GM18867 (cell line): ENCODE measurements around the gene TAF10.

Experiments used
- ATAC-seq: cut with Tn5 transposase; IDR thresholded peaks from one replicate; pipeline ENCODE4 v1.9.1; 2021; ENCODE audit warnings: mild to moderate bottlenecking, moderate library complexity; ENCODE audit not compliant: unreplicated experiment

TAF10 gene

GRCh38 chr11:6609502-6610015 lies 2.5 kb downstream of the TAF10 start:
- ATAC-seq = no peak

DNA sequence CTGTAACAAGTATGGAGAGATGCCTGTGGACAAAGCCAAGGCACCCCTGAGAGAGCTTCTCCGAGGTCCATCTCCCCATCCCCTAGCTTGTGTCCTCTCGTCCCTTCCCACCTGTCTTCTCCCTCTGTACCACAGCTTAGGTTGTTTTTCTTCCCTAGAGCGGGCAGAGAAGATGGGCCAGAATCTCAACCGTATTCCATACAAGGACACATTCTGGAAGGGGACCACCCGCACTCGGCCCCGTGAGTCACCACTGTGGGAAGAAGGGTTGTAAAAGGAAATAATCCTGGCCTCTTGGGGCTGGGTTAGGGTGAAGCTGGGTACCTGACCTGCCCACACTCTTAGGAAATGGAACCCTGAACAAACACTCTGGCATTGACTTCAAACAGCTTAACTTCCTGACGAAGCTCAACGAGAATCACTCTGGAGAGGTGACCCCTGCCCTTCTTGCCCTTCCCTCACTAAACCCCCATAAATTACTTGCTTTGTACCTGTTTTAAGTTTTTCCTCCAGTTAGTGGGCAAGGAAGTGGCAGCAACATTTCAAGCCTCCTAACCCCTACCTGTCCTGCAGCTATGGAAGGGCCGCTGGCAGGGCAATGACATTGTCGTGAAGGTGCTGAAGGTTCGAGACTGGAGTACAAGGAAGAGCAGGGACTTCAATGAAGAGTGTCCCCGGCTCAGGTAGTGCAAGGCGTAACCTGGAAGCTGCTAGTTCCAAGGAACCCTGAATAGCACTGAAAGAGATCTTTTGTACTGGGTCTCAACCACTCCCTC lies 3.1 kb downstream of the TAF10 start:
- ATAC-seq = no peak

GRCh38 chr11:6608011-6608410 lies 4.0 kb downstream of the TAF10 start:
- no peak for ATAC-seq

DNA sequence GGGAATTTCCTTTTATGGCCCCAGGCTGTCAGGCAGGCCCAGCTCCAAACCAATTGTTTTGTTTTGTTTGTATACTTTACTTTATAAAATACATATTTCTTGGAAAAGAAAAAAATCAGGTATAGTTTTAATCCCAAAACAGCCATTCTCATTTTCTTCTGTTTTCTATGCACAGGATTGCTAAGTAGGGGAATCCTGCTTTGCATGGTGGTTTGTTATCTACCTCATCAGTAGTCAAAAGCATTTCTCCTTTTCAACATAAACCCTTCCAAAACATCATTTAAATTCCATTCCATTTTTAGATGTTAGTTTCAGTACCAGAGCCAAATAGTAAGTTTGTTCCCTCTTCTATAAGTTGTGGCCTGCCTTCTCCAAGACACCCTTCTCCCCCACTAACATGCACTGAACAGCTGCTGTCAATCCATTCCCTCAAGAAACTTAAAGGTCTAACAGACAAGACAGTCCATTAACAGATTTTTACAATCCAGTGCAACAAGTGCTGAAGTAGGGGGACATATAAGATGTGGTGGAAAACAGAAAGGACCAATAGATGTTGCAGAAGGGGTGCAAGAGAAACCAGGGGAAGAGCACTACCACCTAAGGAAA lies 4.7 kb downstream of the TAF10 start:
- no peak for ATAC-seq

DNA sequence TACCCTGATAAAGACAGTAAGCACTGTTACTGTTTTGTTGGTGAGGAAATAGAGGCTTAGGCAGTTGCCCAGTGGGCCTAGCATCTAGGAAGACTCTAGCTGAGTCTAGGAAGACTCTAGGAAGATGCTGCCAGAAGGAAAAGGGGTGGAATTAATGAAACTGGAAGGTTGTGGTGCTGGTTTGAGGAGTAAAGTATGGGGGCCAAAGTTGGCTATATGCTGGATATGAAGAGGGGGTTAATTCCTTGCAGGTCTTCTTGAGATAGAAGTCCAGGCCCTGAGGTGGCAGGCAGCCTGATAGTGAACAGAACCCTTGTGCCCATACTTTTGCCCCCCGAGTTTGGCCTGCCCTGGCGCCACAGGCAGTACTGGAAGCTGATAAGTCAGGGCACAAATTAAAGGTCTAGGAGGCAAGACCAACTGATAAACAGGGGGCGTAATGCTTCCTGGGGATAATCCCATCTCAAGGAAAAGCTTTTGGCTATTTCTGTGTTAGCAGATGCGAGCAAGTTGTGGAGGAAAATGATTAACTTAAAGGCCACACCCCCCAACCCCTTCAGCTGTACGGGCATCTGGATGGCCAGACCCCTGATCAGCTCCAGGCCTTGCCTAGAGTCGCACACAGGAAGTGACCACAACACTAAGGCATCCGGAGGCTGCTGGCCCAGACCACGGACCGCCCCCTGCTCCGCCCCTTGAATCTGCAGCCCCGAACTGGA lies 5.4 kb downstream of the TAF10 start:
- ATAC-seq = peak; percentile 31

DNA sequence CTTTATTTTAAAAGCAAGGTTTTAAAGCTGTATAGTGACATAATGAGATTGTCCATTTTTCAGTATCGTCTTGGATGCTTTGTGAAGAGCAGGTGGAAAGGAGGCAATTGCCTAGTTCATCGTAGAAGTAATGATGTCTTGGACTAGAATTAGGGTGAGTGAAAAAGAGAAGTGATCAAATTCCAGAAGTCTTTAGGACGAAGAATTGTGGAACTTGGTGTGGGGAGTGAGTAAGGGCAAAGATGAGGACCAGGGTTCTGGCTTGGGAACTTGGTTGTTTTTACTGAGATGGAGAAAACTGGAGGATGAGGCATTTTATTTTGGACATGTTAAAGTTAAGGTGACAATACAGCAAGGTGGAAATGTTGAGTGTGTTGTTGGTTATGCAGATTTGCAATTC lies 7.2 kb downstream of the TAF10 start:
- ATAC-seq = no peak

DNA sequence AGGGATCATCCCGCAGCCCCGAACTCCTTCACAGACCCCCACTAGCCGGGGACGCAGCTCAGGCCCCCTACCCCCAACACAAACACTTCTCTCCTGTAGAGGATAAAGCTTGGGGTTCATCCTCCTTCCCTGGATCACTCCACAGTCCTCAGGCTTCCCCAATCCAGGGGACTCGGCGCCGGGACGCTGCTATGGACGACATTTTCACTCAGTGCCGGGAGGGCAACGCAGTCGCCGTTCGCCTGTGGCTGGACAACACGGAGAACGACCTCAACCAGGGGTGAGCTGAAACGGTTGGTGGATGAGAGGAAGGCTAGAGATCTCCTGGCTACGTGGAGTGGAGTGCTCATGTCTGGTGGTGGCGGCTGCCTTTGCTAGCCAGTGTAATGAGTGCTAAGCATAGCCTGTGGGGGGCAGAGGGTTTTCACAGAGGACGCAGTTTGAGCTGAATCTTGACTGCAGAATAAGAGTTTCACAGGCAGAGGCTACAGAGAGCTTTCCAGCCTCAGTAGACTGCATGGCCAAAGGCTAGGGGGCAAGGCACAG lies 7.9 kb downstream of the TAF10 start:
- ATAC-seq = peak; percentile 40

- ATAC-seq = peak; percentile 81
Observed at GRCh38 chr11:6603287-6604080, 8.5 kb downstream of the TAF10 start, which contains the start of the genes ILK and RRP8. Gene ILK, plus strand, starts transcription at chr11:6603774. Its CDS starts 498 bp downstream, at chr11:6604272. Gene RRP8, minus strand, starts transcription at chr11:6603616. Its CDS starts 114 bp downstream, at chr11:6603502.

- no peak for ATAC-seq
Observed at GRCh38 chr11:6602096-6602940, 9.7 kb downstream of the TAF10 start.

DNA sequence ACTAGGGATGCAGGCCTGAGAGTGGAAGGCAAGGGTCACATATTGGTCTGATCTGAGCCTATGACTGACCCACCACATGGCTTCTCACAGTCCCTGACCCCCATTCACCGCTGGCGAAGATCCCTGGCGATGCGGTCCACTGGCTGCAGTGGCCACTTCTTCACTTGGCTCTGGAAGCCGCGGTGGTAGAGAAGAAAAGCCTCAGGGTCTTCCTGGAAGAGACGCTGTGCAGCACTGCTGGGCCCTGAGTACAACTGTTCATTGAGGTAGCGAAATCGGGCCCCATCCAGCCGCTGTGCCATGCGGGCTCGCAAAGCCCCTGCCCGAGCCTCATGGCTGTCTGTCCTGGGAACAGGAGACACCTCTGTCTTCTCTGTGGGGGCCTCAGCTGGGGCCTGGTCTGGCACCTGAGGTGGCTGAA lies 11.0 kb downstream of the TAF10 start:
- ATAC-seq = no peak

- no peak for ATAC-seq
Observed at GRCh38 chr11:6599881-6600390, 12.1 kb downstream of the TAF10 start.

- ATAC-seq = no peak
Observed at GRCh38 chr11:6599449-6599848, 12.6 kb downstream of the TAF10 start.

GRCh38 chr11:6598555-6598954 lies 13.5 kb downstream of the TAF10 start:
- no peak for ATAC-seq

- no peak for ATAC-seq
Observed at GRCh38 chr11:6596239-6596877, 15.7 kb downstream of the TAF10 start.

GRCh38 chr11:6594142-6594768 lies 17.8 kb downstream of the TAF10 start:
- ATAC-seq = no peak

GRCh38 chr11:6588018-6588417 lies 24.0 kb downstream of the TAF10 start:
- ATAC-seq = no peak

DNA sequence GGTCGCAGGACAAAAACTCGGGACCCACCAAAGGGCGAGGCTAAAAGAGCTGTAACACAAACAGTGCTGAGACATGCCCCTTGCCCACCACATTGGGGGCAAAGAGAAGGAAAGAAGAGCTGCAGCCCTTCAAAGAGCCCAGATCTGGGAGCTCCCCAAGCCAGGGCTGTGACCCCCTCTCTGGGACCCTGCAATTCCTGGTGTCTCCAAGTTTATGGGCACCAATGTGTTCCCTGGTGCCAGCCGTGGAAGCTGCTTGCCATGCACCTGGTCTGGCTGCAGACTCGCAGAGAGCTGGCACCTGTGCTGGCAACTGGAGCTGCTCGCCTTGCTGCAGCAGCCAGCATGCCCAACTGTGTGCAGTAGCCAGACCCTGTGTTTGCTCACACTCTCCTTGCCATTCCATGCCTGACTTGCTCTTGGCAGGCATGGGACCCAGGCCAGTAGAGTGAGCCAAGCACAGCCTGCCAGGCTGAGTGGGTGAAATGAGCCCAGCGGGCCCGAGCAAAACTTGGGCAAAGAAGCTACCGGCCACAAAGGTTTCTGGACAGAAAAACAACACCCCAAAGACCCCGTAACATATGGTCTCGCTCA lies 24.6 kb downstream of the TAF10 start:
- no peak for ATAC-seq
